HG02623 (cell line): ENCODE results near the gene ANKRD40CL.
A peak's percentile ranks its signal among the peaks of the same experiment; 100 is the strongest.

Experiments
- ATAC-seq: cut with Tn5 transposase; IDR thresholded peaks from one replicate; pipeline ENCODE4 v1.9.1; 2021; ENCODE audit warnings: moderate library complexity; ENCODE audit not compliant: unreplicated experiment

ANKRD40CL gene

DNA sequence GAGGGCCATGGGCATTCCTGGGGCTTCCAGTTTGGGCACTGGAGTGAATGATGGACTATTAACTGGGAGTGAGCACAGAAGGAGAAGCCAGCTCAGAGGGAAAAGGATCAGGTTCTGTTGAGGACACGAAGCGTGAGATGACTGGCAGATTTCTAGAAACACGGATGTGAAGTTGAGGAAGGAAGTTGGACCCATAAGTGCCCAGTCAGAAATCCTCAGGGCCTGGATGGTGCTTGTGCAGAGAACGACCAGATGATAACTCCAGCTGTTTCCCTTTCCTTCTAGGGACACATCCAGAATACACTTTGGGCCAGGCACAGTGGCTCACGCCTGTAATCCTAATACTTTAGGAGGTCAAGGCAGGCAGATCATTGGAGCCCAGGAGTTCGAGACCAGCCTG lies 23.3 kb upstream of the ANKRD40CL start:
- ATAC-seq, result no peak

DNA sequence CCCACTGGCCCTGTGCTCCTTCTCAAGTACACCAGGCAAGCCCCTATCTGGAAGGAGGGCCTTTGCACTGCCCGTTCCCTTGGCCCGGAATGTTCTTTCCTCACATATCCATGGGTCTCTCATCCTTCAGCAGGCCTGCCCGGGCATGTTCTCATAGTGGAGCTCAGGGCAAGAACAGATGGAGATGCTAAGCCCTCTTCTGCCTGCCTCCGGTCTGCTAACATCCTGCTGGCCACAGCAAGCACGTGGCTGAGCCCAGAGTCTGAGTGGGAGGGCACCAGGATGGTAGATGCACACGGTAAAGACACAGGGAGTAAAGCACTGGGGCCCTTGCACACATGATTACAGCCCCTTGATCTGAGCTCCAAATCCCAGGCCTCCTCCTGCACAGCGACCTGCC lies 19.8 kb upstream of the ANKRD40CL start:
- ATAC-seq, result no peak

DNA sequence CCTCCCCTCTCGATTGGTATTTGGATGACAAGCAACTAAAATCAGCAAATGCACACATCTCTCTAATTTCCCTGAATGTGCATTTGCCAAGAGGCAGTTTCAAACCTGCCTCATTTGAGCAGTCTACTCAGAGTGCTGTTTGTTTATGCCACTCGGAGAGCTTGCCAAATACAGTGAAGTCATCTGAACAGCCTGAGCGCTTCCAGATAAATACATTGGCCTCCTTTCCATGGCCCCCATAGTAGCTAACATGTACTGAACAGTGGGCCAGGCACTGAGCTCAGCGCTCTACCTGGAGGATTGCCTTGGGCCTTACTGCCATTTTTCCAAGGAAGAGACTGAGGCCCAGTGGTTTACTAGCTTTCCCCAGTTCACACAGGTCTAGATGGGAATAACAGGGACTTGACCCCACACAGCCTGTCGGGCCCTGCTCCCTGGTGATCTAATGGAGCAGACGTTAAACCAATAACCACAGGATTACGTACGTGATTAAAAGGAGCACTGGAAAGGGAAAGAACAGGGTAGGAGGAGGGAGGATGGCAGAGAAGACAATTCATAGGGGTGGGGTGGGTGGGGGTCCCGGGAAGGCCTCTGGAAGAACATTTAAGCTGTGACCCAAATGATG lies 18.7 kb upstream of the ANKRD40CL start:
- no peak for ATAC-seq

DNA sequence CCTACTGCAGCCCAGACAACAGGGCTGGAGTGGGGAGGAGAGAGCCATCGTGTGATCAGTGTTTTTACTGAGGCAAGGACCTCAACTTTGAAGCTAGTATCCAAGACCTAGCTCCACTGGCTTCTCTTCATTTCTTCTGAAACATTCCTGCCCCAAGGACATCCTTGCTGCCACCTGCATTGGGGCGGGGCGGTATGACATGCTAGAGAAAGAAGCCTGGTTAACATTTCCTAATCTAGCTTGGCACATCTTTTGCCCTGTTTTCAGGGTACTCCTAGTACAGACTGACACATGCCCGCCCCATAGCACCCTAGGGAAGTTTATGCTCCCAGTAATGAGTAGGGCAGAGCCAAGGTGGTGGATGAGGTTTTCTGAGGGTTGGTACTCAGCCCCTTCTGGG lies 17.8 kb upstream of the ANKRD40CL start:
- no peak for ATAC-seq

DNA sequence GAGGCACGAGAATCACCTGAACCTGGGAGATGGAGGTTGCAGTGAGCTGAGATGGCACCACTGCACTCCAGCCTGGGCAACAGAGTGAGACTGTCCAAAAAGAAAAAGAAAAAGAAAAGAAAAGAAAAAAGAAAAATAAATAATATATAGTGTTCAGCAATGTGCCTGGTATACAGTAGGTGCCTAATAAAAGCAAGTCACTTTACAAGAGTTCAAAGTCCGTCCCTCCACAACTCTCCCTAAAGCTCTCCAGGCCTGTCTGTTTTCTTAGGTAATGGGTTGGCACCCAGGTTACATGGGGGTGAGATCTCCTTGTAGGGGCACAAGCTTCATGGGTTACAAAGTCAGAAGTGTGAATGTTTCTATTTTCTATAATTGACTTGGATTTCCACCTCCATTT lies 16.6 kb upstream of the ANKRD40CL start:
- no peak for ATAC-seq

DNA sequence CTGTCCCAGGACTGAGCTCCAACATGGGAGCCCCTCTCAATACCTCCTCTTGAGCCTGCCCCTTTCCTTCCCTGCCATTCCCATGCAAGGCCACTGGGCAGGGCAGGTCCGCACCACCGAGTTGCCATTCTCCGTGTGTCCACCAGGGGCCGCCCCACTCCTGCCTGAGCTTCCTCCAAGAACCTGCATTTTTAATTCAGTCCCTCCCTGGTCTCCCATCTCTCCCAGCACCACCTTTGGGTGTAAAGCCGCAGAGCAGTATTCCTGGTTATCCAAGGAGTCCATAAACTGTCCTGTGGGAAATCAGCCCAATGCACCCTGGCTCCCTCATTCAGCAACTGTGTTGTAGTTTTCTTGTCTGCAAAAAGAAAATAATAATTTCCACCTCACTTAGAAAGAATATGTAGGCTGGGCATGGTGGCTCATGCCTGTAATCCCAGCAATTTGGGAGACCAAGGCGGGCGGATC lies 15.9 kb upstream of the ANKRD40CL start:
- no peak for ATAC-seq

DNA sequence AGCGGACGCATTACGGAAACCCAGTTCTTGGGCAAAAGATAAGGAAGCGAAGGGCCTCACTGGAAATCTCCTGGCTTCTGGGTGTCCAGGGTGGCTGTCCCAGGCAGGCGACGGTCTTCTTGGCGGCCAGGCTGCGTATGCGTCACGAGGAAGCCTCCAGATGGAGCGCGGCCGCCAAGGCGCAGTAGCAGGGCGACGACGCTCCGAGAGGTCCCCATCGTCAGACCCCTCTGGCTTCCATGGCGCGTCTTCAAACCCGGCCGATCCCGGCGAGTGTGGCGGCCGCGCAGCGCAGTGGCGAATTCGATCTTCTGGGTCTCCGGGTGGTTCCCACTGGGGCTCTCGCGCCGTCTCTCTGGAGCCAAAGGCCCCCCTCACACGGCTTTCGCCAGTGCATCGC lies 13.8 kb upstream of the ANKRD40CL start:
- no peak for ATAC-seq

DNA sequence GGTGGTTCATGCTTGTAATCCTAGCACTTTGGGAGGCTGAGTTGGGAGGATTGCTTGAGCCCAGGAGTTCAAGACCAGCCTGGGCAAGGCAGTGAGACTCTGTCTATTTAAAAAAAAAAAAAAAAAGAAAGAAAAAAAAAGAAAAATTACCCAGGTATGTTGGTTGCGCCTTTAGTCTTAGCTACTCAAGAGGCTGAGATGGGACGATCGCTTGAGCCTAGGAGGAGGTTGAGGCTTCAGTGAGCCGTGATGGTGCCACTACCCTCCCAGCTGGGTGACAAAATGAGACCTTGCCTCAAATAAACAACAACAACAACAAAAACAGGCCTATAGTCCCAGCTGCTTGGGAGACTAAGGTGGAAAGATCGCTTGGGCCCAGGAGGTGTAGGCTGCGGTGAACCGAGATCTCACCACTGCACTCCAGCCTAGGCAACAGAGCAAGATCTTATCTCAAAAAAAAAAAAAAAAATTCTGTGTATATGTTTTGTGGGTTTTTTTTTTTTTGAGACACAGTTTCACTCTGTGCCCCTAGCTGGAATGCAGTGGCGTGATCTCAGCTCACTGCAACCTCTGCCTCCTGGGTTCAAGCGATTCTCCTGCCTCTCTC lies 12.5 kb upstream of the ANKRD40CL start:
- ATAC-seq, result no peak

DNA sequence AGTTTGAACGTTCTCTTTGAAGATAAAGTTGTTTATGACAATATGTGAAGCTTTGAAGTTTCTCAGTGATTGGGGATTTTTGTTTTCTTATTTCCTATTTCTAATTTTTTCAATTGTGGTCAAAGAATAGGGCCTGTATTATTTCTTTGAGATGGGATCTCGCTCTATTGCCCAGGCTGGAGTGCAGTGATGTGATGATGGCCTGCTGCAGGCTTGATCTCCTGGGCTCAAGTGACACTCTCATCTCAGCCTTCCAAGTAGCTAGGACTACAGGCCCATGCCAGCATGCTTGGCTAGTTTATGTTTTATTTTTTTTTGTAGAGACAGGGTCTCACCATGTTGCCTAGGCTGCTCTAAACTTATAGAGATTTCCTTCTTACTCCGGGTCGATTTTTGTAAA lies 11.7 kb upstream of the ANKRD40CL start:
- ATAC-seq, result no peak

DNA sequence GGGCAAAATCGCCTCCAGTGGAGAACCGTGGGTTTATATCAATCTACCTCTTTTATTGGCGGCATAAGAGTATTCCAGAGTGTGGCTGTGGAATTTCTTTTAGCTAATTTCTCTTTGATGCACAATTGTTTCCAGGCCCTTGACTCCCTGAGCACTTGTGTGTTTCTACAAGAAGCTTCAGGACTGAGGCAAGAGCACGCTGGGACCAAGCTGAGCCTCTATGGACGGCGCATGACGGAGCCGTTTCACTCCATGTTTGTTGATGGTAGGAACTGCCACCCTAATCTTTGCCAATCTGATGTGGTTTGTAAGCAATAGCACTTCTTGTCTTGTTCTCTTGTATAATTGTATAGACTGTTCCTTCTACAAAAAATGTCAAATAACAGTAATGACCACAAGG lies 11.2 kb upstream of the ANKRD40CL start:
- no peak for ATAC-seq

DNA sequence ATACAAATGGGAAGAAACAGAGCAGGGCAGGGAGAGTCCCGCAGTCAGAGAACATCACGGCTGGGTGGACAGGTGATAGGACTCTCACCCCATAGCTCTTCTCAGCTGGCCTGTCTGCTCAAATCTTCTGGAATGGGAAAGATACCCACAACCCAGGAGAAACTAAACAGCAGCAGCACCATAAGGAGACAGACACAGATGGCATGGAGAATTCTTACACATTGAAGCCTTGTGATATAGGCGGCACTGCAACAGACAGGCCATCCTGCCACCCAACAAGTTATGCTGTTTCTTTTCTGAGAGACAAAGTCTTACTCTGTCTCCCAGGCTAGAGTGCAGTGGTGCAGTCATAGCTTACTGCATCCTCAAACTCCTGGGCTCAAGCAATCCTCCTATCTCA lies 8.6 kb upstream of the ANKRD40CL start:
- ATAC-seq, result no peak

DNA sequence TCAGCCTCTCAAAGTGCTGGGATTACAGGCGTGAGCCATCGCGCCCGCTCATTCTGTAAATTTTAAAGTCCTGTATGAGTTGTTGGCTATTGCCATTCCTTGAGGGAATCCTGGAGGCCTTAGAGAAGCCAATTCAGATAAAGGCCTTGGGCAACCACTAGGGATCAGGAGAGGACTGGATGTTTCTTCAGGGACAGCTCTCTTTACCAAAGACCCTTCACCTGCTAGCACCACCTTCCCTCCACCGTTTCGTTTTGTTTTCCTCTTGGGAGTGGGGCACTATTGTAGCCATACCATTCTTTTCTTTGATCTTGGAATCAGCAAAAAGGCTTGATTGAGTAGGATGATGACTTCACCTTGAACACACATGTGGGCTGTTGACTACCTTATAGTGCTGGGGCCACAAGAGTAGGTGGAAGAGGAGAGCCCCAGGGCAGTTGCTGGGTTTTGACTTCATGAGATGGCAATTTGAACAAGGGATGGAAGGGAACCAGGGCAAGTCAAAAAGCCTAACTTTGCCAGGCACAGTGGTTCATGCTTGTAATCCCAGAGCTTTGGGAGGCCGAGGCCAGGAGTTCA lies 7.0 kb upstream of the ANKRD40CL start:
- no peak for ATAC-seq

DNA sequence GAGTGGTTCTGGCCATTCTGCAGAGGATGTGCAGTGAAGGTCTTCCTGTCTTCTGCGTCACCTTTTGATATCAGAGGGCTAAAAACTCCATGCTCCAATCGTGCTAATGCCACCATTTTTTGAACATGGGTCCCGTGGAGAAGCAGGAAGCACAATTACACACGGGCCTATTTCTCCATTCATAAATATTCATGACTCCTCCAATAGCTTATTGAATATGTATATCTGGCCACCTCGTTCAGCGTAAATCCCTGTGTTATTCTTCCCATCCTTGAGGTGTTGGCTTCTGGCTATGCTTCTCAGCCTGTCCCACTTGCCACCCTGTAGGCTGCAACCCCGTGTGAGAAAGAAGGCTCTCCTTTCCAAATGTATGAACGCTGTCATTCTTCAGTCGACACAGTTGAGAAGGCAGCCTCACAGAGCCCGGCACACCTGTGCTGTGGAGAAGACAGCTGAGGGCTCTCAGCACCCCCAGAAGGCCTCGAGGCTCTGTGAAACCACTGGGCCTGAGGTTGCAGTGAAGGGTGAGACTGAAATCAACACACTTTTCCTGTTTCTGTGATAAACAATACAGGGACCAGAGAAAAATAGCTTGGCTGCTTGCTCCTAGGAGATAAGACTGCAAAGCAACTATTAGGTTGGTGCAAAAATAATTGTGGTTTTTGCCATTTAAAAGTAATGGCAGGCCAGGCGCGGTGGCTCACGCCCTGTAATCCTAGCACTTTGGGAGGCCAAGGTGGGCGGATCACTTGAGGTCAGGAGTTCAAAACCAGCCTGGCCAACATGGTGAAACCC lies 4.9 kb upstream of the ANKRD40CL start:
- peak; percentile 63 for ATAC-seq

DNA sequence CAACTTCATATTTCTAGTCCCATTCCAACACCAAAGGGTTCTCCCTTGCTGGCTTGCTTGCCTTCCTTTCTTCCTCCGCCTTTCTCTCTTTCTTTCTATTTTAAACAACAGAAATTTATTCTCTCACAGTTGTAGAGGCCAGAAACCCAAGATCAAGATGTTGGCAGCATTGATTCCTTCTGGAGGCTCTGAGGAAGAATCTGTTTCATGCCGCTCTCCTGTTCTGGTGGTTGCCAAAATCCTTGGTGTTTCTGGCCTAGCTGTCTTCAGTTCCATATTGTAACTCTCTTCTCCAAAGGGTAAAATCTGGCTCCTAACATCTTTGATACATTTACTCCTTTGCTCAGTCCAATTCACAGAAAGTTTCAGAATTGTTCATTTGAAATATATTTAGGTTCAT lies 3.0 kb upstream of the ANKRD40CL start:
- no peak for ATAC-seq

DNA sequence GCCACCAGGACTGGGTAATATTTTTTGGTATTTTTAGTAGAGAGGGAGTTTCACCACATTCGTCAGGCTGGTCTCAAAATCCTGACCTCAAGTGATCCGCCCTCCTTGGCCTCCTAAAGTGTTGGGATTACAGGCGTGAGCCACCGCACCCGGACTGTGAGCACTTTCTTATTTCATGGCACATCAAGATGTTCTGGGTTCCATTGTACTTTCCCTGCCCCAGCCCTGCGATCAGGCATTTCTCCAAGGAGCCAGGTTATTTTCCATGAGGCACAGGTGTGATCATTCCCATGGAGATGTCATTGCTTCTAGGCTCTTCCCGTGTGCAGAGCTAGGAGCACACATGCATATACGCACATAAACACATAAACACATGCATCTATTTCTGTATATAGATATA lies 2.6 kb upstream of the ANKRD40CL start:
- no peak for ATAC-seq

DNA sequence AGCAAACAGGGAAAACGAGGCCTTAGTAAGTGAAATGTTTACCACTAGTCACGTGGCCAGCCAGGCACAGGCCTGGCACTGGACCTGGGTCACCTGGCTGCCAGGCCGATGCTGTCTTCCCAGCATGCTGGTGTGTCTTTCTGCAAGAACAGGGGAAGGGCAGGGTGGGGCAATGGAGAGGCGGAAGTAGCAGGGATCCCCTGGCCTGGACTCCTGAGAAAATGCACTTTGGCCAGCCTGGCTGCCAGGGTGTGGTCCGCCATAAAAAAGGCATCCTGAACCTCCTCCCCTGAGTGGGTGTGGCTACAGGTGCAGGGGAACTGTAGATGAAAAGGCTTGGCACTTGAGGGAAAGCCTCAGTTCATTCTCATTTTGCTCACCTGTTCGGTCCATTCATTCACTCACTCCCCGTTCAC lies 1.0 kb upstream of the ANKRD40CL start:
- ATAC-seq, result no peak

DNA sequence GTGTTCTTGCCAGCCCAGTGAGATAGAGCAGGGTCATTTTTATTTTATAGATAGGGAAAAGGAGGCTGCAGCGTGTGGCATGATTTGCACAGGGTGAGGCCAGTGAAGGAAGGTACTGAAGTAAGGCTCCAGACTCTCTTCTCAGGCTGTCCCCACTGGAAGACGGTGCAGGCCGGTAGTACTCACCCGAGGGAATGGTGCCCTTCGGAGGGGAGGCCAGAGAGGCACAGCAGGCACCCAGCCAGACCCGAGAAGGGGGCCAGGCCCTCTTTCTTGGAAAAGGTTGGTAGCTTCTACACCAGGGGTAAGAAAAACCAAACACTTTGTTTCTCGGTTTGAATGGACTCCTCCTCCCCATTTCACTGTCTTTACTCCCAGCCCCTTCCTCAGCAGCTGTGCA lies 288 bp downstream of the ANKRD40CL start:
- ATAC-seq, result no peak

DNA sequence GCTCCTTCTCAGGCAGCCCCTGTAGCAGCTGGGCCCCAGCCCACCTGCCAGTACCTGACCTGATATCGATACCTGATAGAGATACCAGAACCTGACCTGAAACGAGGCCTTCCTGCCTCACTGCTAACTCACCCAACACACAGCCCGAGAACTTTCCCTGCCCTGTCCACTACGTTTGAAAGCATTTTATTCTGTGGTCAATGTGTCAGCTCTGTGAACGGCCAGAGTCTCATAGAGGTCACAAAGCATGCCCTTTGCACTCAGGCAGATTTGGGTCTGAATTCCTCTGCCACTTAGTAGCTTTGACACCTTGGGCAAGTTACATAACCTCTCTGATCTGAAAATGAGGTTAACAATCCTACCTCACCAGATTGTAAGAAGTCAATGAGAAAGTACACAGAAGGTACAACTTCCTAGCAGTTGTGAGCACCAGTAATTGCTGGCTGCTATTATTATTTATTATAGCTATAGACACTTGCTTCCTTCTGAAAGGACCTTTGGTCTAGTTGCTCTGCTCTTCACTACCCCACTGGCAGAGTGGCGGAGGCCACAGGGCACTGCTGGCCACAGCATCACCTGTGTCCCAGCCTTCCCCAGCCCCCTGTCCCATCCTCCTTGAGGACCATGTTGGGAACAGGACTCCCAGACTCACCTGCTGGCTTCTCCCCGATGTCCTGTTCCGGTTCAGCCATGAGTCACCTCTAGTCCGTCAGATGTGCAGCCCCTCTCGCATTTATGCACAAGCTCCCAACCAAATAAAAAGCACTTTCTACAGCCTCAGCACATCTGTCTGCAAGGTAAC lies 895 bp downstream of the ANKRD40CL start:
- ATAC-seq, result no peak

DNA sequence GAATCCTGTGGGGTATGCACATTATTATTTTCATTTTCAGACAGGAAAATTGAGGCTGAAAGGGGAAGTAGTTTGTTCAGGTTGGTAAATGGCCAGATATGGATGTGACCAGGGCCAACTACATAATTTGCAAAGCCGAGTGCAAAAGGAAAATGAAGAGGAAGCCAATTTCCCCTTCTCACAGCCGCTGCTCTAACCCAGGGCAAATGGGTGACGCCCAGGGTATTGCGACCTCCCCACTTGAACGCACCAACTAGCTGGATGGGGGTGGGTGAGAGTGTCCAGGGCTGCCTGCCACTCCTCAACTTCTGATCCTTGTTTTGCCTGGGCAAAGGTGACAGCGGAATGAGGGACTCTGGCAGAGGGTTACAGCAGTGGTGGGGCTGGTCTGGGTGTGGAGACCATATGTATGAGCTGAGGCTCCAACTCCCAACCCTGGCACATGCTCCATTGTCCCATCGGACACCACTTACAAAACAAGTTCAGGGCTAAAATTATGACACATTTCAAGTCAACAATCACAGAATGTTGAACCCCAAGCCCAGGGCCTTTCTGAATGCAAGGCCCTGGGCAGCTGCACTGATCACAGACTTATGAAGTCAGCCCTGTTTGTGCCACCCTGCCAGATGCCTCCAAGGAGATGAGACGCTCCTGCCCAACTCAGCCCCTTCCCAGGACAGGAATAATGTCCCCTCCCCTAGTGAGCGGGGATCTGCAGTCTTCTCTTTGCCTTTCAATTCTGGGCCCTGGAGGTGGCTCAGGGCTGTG lies 1.7 kb downstream of the ANKRD40CL start:
- ATAC-seq, result no peak

DNA sequence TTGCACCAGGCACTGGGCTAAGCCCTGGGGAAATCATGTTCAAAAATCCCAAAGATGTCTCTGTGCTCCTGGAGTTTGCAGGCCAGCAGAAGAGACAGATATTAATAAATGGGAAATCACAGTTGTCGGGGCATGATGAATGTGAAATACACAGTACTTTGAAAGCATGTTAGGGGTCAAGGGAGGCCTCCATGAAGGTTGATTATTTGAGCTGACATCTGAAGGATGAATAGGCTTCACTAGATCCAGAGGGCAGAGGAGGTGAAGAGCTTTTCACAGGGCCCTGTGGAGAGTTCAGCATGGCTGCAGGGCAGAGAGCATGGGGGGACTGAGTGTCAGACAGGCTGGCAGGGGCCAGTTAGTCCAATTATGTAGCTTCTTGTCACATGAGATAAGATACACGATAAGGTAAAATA lies 2.6 kb downstream of the ANKRD40CL start:
- no peak for ATAC-seq
